Activated CD4-positive, alpha-beta T cell treated with anti-CD3 and anti-CD28 coated beads, Interleukin-2, Interleukin-4, amounts not matched to agents 100 ng/mL and 50 ng/mL, durations not matched to agents 16 hours and 8 hours (primary cell): ENCODE data around the gene SUFU.
"Not testable (repeated sequence)": the region's sequence is repeated elsewhere in the genome, so short reads cannot be mapped to it uniquely, and the experiment has no call there.

ENCODE experiments used
- DNase-seq: peaks from one replicate; pipeline ENCODE4 v3.0.0-alpha.2; 2020; ENCODE audit warnings: low spot score

SUFU gene

DNA sequence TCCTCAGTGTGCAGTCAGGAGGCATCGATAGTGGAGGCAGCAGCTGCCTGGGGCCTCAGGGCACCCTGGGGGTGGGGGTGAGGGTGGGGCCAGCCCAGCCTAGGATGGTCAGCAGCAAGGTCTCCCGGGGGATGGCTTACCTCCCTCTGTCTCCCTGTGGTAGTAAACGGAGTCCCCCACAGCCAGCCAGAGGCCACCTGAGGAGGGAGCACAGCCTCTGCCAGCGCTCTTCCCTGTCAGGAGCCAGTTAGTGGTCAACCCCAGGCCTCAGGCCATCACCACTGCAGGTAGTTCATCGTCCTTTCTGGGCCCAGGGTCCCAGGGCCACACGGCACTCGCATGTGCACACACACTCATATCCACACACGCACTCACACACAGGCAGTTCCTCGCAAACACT is 23.4 kb upstream of the SUFU start:
- no peak for DNase-seq

- DNase-seq = no peak
Observed at GRCh38 chr10:102484021-102484420, 19.8 kb upstream of the SUFU start.

DNA sequence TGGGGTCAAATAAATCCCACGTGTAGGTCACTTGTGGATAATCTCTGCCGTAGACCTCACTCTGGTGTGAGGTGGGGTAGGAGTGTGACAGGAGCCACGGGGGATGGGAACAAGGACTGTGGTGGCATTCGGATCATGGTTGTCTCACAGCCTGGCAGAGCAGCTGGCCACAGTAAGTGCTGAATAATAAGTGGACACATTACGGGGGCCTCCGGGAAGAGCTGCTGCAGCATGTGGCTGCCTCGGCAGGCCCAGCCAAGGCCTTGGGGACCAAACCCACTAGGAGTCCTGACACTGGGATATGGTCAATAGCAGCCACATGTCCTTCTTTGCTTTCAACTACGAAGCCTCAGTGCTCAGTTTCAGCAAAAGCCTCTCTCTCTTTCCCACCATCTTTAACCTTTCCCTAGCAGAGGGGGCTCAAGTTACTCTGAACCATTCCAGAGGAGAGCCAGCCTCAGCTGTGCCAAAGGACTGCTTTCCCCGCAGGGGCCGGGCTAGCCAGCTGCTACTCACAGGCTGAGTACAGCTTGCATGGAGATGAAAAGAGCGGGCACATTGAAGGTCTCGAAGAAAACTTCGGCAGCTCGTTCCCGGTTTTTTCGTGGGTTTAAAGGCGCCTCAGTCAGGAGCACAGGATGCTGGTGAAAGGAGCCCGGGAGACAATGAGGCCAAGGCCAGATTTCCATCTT is 18.5 kb upstream of the SUFU start:
- DNase-seq = no peak

DNA sequence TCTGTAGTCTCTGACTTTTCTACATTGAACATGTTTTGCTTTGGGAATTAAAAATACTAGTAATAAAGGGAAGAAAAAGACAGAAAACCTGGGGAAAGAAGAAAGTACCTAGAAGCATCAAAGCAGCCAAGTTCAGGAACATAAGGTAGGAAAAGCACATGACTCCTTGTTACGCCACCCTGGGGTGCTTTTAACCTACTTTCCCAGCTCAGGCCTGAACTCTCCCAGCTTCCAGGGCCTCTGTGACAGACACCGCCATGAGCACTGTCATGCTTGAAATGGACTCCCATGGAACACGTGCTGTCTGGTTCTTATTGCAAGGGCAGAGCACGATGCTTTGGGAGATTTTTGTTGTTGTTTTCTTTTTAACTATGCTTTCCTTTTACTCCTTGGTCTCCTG is 12.6 kb upstream of the SUFU start:
- DNase-seq = no peak

DNA sequence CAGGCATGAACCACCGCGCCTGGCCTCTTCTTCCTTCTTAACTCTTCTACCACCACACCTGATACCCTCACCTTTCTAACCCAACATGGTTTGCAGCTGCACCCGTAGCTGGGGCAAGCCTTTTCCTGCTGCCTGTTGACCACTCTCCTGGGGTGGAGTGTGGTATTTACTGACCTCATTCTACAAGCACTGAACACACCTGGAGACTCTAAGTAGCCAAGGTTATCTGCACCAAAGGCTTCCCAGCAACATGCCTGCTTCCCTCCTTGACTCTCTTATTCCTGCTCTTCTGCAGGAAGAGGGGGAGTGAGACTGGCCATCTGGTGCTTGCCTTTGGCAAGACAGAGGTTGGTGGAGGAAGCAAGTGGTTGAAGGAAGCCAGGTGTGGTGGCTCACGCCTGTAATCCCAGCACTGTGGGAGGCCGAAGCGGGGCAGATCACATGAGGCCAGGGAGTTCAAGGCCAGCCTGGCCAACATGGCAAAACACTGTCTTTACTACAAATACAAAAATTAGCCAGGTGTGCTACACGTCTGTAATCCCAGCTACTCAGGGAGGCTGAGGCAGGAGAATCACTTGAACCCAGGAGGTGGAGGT is 11.3 kb upstream of the SUFU start:
- no peak for DNase-seq

GRCh38 chr10:102492983-102493382 is 10.8 kb upstream of the SUFU start:
- DNase-seq = no peak

- no peak for DNase-seq
Observed at GRCh38 chr10:102493771-102494170, 10.0 kb upstream of the SUFU start.

- no peak for DNase-seq
Observed at GRCh38 chr10:102497545-102497944, 6.2 kb upstream of the SUFU start.

DNA sequence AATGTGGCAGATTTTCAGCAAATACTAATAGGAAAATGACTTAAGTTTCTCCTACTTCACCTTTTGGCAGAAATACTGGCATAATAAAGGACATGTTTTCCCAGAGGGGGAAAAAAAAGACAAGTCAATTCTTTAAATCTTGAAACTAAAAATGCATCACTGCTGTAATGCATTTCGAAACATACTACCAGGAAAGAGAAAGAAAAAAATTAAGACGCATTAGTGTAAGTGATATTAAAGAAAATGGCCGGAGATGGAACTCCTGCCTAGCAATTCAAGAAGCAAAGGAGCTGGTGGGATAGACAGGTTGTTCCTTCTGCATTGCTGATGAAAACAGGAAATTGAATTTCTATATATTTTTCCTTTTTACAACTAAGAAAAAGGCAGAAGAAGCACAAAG is 4.4 kb upstream of the SUFU start:
- DNase-seq = no peak

DNA sequence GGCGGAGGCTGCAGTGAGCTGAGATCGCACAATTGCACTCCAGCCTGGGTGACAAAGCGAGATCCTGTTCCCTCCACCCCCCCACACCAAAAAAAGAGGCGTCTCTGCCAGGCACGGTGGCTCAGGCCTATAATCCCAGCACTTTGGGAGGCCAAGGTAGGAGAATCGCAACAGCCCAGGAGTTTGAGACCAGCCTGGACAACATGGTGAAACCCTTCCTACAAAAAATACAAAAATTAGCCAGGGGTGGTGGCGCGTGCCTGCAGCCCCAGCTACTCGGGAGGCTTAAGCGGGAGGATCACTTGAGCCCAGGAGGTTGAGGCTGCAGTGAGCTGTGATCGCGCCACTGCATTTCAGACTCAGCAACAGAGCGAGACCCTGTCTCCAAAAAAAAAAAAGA is 3.1 kb upstream of the SUFU start:
- DNase-seq = not testable (repeated sequence)

- DNase-seq = no peak
Observed at GRCh38 chr10:102501201-102502028, 2.4 kb upstream of the SUFU start.

GRCh38 chr10:102502029-102502336 is 1.8 kb upstream of the SUFU start:
- peak; percentile 99 for DNase-seq

GRCh38 chr10:102502337-102503151 is 1.2 kb upstream of the SUFU start, which contains the start of gene ACTR1A:
Gene ACTR1A (minus strand): TSS chr10:102502712. CDS start chr10:102502647, 65 bp downstream.
- peak; percentile 97 for DNase-seq

GRCh38 chr10:102504179-102504975 is 605 bp downstream of the SUFU start:
- peak; percentile 27 for DNase-seq

DNA sequence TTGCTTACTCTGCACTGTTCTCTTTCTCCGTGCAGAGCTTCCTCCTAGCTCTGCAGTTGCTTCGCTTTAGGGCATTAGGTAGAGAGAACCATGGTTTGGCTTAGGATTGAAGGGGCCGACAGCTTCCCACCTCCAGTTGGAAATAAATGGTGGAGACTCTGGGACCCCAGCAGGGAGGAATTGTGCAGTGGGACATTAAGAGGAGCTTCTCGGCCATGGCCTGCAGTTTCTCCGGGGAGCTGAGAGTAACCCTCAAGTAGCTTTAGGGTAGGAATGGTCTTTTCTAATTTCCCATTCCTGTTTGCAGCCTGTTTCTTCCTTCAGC is 1.2 kb downstream of the SUFU start:
- DNase-seq = no peak

DNA sequence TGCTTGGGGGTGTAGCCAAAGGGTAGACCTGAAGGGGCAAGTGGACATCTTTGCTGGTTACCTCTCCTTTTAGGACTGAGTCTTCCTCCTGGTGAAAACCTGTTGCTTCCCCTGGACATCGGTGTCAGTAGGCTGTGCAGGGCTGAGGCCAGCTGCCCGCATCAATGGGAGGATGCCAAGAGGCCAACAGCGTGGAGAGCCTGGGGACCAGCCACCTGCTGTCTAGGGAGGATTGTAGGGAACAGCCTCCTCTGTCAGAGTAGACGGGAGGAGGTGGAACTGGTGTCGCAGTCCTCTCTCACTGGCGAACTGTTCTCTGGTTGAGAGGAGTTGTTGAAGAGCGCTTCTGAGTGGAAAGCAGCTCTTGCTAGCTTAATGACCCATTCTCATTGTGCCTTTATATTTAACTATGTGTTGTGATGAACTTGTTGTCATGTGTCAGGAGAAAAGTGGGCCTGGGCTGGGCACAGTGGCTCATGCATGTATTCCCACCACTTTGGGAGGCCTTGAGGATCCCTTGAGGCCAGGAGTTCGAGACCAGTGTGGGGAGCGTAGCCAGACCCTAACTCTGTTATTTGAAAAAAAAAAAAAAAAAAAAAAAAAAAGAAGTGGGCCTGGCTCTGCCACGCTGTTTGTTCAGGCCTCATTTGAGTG is 1.8 kb downstream of the SUFU start:
- no peak for DNase-seq

DNA sequence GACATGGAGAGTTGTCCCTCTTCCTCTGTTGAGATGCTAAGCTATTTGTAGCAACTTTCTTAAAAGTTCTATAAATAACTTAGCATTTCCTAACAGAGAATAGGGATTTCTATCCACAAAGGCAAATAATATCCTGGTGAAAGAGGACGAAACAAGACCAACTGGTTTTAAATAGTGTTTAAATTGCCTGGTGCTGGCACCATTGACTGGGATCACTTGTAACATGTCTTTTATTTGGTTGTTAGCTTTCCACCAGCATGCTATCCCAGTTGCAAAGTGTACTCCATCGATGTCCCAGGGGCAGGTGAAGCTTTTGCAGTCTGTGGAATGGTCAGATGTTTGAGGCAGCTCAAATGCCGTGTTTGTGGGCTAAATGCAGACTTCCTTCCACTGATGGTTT is 3.7 kb downstream of the SUFU start:
- DNase-seq = no peak

DNA sequence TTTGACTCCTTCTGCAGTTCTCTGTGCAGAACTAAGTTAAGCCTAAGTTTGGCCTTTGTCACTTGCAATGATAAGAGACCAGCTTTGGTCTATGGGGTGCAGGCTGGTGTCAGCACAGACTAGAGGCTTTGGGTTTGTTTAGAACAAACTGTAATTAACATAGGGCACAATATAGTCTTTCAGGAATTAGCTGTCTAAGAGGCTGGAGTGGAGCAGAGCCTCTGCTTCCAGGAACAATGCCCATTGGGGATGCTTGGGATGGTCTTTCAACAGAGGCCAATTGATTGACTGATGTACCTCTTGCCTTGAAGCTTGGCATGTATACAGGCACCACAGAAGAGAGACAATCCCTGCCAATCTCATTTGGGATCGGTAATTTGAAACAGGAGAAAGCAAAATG is 4.7 kb downstream of the SUFU start:
- no peak for DNase-seq

- no peak for DNase-seq
Observed at GRCh38 chr10:102509387-102509786, 5.6 kb downstream of the SUFU start.

DNA sequence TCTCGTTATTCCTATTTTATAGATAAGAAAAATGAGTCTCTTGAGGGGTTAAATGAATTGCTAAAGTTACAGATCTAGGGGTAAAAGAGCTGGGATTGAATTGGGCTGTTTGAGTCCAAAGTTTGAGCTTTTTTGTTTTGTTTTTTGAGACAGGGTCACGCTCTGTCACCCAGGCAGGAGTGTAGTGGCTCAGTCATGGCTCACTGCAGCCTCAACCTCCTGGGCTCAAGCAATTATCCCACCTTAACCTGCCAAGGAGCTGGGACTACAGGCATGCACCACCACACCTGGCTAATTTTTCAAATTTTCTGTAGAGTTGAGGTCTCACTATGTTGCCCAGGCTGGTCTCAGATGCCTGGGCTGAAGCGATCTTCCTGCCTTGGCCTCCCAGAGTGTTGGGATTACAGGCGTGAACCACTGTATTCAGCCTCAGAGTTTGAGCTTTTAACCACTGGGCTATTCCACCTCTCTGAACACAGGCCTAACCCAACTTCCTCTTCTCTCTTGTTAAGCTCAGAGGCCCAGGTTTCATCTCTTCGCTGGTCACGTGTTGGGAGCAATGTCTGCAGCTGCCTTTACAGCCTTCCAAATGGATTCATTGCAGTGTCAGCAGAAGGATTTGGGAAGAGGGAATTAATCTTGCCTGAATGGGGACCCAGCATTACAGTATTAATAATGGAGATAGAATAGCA is 8.0 kb downstream of the SUFU start:
- no peak for DNase-seq
